Tibial nerve (tissue), 4 donors: ENCODE measurements around the gene IL9R.

ENCODE experiments used
- EP300 ChIP-seq, 2 donors: sonication (generic); formaldehyde crosslinking; IDR thresholded peaks; one replicate each; pipeline ENCODE4 v1.6.1; 2017; ENCODE audit warnings: antibody characterized with exemption in 2 of 2, mild to moderate bottlenecking in 1 of 2
- POLR2A ChIP-seq, 2 donors: fragments of 450-650 bp; IDR thresholded peaks; one replicate each; pipeline ENCODE4 v1.6.1; 2017; ENCODE audit warnings: antibody characterized with exemption in 2 of 2, mild to moderate bottlenecking in 2 of 2, moderate library complexity in 2 of 2
- TF ChIP-seq, protein P1 (sequence below), 5 experiments: fragments of 200-600 bp in 3 of 5; fragments of 450-650 bp in 2 of 5; sonication (generic) in 3 of 5; IDR thresholded peaks; one replicate each; pipeline ENCODE4 v1.5.1; 2016 to 2019; ENCODE audit warnings: antibody characterized with exemption in 5 of 5, mild to moderate bottlenecking in 3 of 5, moderate library complexity in 2 of 5

DNA sequence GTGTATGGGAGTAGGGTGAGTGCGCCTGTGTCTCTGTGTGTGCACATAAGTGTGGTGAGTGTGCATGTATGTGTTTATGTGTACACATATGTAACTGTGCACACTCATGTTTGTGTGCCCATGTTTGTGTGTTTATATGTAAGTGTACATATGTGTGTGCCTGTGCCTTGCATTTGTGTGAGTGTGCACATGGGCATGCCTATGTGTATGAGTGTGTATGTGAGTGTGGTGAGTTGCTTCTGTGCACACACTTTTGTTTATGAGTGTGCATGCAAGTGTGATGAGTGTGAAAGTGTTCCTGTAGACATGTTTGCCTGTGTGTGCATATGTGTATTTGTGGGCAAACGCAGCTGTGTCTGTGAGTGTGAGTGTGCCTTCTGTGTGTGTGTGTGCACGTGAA lies 7.2 kb downstream of the IL9R start:
- TF ChIP-seq POLR2A (IDR thresholded peaks at IDR 0.05), result no peak
- TF ChIP-seq, protein P1, sequence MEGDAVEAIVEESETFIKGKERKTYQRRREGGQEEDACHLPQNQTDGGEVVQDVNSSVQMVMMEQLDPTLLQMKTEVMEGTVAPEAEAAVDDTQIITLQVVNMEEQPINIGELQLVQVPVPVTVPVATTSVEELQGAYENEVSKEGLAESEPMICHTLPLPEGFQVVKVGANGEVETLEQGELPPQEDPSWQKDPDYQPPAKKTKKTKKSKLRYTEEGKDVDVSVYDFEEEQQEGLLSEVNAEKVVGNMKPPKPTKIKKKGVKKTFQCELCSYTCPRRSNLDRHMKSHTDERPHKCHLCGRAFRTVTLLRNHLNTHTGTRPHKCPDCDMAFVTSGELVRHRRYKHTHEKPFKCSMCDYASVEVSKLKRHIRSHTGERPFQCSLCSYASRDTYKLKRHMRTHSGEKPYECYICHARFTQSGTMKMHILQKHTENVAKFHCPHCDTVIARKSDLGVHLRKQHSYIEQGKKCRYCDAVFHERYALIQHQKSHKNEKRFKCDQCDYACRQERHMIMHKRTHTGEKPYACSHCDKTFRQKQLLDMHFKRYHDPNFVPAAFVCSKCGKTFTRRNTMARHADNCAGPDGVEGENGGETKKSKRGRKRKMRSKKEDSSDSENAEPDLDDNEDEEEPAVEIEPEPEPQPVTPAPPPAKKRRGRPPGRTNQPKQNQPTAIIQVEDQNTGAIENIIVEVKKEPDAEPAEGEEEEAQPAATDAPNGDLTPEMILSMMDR (IDR thresholded peaks at IDR 0.05), result no peak
- TF ChIP-seq EP300 (IDR thresholded peaks at IDR 0.05), result no peak
